Measurements from ENCODE around the gene BABAM2. TPM values are rescaled to one million over a fixed set of nuclear protein-coding genes. Genes with fewer than 3 reads are reported as not detected.
A peak's percentile ranks its signal among the peaks of the same experiment; 100 is the strongest.

The BABAM2 gene
- total RNA-seq, 4 donors from 2014 or later: 35.0 to 70.5 (median 51.5) TPM

- TF ChIP-seq CTCF (IDR thresholded peaks at IDR 0.05) (no peak), POLR2A (IDR thresholded peaks at IDR 0.05) (peak in 1 of 2 donors; percentile 9)
- Histone ChIP-seq H3K27ac (peak overlapping the region in 2 of 4 donors; percentile 40 to 53), H3K36me3 (no peaks in the 10 kb centered on the region), H3K27me3 (no peaks in the 10 kb centered on the region), H3K9me3 (no peaks in the 10 kb centered on the region), H3K4me3 (no peak overlapping the region), H3K4me1 (peaks cover 3 to 27% (median 3%) of the 10 kb centered on the region in 4 donors)
- no peak for DNase-seq
Measured at GRCh38 chr2:27887111-27887510, 3.4 kb upstream of the BABAM2 start.

- H3K27me3 ChIP-seq: no peaks in the 10 kb centered on the region
- DNase-seq: no peak
- H3K36me3 ChIP-seq: no peaks in the 10 kb centered on the region
- peaks cover 3 to 27% (median 3%) of the 10 kb centered on the region in 4 donors for H3K4me1 ChIP-seq
- peak overlapping the region in 1 of 4 donors; percentile 93 for H3K27ac ChIP-seq
- H3K9me3 ChIP-seq: no peaks in the 10 kb centered on the region
- TF ChIP-seq POLR2A (IDR thresholded peaks at IDR 0.05) (no peak), CTCF (IDR thresholded peaks at IDR 0.05) (no peak)
- no peak overlapping the region for H3K4me3 ChIP-seq
Measured at GRCh38 chr2:27887830-27888229, 2.7 kb upstream of the BABAM2 start.

- Histone ChIP-seq H3K27ac (peak overlapping the region in 1 of 4 donors; percentile 93), H3K27me3 (no peaks in the 10 kb centered on the region), H3K4me1 (peaks cover 3 to 27% (median 3%) of the 10 kb centered on the region in 4 donors), H3K9me3 (no peaks in the 10 kb centered on the region), H3K36me3 (no peaks in the 10 kb centered on the region), H3K4me3 (peak overlapping the region in 2 of 4 donors; percentile 80)
- TF ChIP-seq POLR2A (IDR thresholded peaks at IDR 0.05) (no peak), CTCF (IDR thresholded peaks at IDR 0.05) (no peak)
- no peak for DNase-seq
Measured at GRCh38 chr2:27888790-27889189, 1.7 kb upstream of the BABAM2 start.

- peak overlapping the region; percentile 61 to 80 (median 78) for H3K4me3 ChIP-seq
- H3K36me3 ChIP-seq: no peaks in the 10 kb centered on the region
- H3K9me3 ChIP-seq: no peaks in the 10 kb centered on the region
- TF ChIP-seq CTCF (IDR thresholded peaks at IDR 0.05): no peak
- no peak for TF ChIP-seq POLR2A (IDR thresholded peaks at IDR 0.05)
- H3K27ac ChIP-seq: peak overlapping the region; percentile 87 to 98 (median 94)
- no peaks in the 10 kb centered on the region for H3K27me3 ChIP-seq
- DNase-seq: peak in 1 of 3 donors; percentile 51
- H3K4me1 ChIP-seq: peaks cover 3 to 17% (median 3%) of the 10 kb centered on the region in 4 donors
Measured at GRCh38 chr2:27889774-27890145, 769 bp upstream of the BABAM2 start.

GRCh38 chr2:27890924-27891672 lies 569 bp downstream of the BABAM2 start:
- DNase-seq: peak; percentile 72 to 94 (median 89)
- Histone ChIP-seq H3K27me3 (no peaks in the 10 kb centered on the region), H3K4me1 (peaks cover 3 to 9% (median 3%) of the 10 kb centered on the region in 4 donors), H3K4me3 (peak overlapping the region; percentile 61 to 80 (median 78)), H3K36me3 (peaks cover 0 to 3% (median 0%) of the 10 kb centered on the region in 3 donors), H3K9me3 (no peaks in the 10 kb centered on the region), H3K27ac (peak overlapping the region; percentile 87 to 98 (median 94))
- TF ChIP-seq CTCF (IDR thresholded peaks at IDR 0.05) (peak in 1 of 6 experiments; percentile 2), POLR2A (IDR thresholded peaks at IDR 0.05) (no peak)

Data from Peyer's patch (tissue), 4 donors.